GM19324 (cell line): ENCODE data around the gene HMG20A.

ENCODE experiments used
- ATAC-seq: cut with Tn5 transposase; IDR thresholded peaks from one replicate; pipeline ENCODE4 v1.9.1; 2021; ENCODE audit warnings: mild to moderate bottlenecking, moderate library complexity; ENCODE audit not compliant: unreplicated experiment, low FRiP score

Gene HMG20A

DNA sequence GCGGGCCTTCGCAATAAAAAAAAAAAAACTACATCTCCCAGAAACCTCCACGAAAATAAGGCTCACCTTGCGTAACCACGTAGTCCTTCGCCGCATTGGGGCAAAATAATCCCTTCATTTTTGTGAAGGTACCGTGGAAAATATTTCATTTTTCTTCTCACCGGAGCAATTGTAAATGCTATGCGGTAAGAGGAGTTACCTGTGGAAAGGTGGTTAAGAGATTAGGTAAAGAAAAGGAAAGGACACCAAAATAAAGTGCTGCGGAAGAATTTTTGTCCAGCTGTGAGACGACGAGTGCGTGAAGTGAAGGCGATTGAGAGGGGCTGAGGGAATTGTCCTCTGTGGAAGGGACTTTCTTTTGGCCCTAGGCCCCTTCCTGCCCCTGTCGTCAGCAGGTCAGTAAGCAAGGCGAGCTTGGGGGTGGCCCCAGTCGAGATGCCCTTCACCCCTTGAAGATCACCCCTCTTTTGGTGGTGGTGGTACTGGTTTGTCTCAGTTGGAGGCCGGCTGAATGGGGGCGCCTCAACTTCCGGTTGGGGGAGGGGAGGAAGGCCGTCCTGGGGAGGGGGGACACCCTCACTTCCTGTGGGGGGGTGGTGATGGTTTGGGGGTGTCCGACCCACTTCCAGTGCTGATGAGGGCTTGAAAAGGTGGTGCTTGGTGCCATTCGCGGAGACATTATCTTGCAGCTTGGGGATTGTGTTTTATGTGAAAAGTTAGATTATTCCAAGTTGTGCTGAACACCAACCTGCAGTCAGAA lies at the start of gene HMG20A:
HMG20A (plus strand) TSS at position 279 of the 760 bp plus-strand sequence. CDS start 37,520 bp downstream, outside the sequence.
- peak; percentile 44 for ATAC-seq

DNA sequence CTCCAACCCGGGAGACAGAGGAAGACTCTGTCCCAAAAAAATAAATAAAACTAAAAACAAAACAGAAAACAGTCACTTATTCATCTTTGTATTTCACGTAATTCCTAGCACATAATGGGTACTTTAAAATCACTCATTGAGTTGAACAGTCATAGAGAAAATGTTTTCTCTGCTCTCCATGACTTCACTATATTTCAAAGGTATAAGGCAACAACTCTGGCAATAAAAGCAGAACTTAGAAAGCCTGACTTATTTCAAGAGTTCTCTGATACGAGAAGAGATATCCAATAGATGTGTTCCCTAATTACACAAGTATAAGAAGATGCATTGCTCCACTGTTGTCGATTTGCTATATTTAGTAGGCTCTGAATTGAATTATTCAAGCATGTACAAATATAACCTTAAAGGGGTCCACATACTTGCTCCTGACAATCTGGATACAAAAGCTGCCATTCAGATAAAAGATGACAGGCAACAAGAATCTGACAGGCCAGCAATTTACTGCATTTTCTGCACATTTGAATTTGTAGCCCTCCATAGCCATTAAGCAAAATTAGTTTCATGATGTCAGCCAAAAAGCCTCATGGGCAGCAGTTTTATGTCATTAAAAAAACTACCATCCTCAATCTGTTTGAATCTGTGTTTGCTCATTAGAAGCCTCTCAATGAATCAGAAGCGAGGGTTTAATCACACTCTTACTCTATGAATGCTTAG lies 48.7 kb upstream of the HMG20A start:
- ATAC-seq: no peak

GRCh38 chr15:77373441-77373840 lies 47.2 kb upstream of the HMG20A start:
- ATAC-seq: no peak

- no peak for ATAC-seq
Measured at GRCh38 chr15:77375133-77375532, 45.6 kb upstream of the HMG20A start.

- no peak for ATAC-seq
Measured at GRCh38 chr15:77376770-77377169, 43.9 kb upstream of the HMG20A start.

- ATAC-seq: no peak
Measured at GRCh38 chr15:77380033-77380432, 40.7 kb upstream of the HMG20A start.

GRCh38 chr15:77384086-77384485 lies 36.6 kb upstream of the HMG20A start:
- ATAC-seq: no peak

DNA sequence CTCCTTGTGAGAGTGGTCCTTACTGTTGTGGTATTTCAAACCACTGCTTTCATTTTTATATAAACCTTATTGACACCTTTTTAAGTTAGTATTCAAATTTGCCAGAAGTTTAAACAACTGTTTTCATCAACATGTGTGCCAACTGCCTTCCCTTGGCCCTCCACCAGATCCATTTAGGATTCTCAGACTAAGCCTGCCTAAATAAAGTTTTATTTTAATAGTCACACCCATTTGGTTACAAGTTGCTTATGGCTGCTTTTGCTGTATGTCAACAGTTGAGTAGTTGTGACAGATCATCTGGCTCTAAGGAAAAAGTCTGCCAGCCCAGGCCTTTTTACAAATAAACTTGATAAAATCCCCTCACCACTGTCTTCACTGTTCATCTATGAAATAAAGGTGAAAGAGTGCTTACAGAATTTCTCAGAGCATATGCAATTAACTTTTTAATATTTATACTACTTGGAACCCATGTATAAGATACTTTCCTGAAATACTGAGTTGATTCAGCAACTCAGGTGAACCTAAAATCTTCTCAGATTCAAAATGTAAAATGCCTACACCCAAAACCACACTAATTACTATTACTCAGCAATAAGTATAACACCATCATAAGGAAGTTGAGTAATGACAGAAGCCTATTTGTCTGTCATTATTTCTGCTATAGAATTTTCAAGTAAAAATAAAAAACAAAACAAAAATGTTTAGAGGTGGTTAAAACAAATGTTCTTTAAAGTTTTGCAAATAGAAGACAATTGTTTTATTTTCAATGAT lies 35.9 kb upstream of the HMG20A start:
- ATAC-seq: no peak

DNA sequence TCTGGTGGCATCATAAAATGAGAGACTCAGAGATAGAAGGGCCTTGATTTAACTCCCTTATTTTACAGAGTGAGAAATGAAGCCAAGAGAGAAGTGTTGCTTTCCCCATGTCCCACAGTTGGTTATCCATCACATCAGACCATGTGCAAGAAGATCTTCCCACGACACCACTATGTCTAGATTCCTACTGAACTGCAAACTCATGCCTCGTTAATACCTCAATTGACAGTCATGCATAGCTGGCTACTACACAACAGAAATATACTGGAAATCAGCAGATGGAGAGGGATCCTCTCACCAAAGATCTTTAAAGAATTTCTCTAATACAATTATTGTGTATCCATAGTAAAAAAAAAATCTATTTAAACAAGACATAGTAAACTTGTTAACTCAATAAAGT lies 34.1 kb upstream of the HMG20A start:
- no peak for ATAC-seq

GRCh38 chr15:77387365-77388105 lies 33.2 kb upstream of the HMG20A start:
- ATAC-seq: no peak

- no peak for ATAC-seq
Measured at GRCh38 chr15:77391372-77391951, 29.2 kb upstream of the HMG20A start.

- no peak for ATAC-seq
Measured at GRCh38 chr15:77392762-77393470, 27.8 kb upstream of the HMG20A start.

DNA sequence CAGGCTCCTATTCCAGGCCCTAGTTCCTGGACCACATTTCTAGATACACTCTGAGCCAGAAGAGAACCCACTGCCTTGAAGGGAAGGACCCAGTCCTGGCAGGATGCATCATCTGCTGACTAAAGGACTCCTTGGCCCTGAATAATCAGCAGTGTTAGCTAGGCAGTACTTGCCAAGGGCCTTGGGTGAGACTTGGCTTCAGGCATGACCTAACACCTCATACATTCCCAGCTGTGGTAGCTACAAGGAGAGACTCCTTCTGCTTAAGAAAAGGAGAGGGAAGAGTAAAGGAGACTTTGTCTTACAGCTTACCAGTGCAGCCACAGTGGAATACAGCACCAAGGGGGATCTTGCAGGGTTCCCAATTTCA lies 27.2 kb upstream of the HMG20A start:
- ATAC-seq: no peak

DNA sequence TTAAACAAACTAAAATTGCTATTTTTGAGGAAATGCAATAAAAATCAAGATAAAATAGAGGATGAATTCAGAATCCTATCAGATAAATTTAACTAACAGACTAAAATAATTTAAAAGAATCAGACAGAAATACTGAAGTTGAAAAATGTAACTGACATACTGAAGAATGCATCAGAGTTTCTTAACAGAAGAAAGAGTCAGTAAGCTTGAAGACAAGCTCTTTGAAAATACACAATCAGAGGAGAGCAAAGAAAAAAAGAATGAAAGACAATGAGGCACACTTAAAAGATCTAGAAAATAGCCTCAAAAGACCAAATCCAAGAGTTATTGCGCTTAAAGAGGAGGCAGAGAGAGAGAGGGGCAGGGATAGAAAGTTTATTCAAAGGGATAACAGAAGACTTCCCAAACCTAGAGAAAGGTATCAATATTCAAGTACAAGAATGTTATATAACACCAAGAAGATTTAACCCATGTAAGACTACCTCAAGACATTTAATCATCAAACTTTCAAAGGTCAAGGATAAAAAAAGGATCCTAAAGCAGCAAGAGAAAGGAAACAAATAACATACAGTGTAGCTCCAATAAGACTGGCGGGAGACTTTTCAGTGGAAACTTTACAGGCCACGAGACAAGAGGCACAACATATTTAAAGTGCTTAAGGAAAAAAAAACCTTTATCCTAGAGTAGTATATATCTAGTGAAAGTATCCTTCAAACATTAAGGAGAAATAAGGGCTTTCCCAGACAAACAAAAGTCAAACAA lies 25.5 kb upstream of the HMG20A start:
- no peak for ATAC-seq

DNA sequence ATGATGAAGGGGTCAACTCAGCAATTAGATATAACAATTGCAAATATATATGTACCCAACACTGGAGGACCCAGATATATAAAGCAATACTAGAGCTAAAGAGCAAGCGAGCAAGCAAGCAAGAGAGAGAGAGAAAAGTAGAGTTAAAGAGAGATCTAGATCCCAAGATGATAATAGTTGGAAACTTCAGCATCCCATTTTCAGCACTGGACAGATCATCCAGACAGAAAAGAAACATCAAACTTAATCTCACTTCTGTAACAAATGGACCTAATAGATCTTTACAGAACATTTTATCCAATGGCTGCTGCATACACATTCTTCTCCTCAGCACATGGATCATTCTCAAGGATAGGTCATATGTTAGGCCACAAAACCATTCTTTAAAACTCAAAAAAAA lies 24.0 kb upstream of the HMG20A start:
- no peak for ATAC-seq

DNA sequence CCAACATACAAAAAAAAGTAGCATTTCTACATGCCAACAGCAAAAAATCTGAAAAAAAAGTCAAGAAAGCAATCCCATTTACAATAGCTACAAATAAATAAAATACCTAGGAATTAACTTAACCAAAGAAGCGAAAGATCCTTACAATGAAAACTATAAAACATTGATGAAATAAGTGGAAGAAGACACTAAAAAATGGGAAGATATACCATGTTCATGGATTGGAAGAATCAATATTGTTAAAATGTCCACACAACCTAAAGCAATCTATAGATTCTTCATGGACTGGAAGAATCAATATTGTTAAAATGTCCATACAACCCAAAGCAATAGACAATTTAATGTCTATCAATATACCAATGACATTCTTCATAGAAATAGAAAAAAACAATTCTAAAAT lies 21.8 kb upstream of the HMG20A start:
- ATAC-seq: no peak

DNA sequence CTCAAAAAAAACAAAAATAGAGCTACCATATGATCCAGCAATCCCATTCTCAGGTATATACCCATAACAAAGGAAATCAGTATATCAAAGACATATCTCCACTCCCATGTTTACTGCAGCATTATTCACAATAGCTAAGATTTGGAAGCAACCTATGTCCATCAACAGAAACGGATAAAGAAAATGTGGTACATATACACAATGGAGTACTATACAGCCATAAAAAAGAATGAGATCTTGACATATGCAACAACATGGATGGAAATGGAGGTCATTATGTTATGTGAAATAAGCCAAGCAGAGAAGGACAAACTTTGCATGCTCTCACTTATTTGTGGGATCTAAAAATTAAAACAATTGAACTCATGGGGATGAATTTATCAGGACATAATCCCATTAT lies 20.4 kb upstream of the HMG20A start:
- ATAC-seq: no peak

- ATAC-seq: no peak
Measured at GRCh38 chr15:77402740-77403379, 17.8 kb upstream of the HMG20A start.
